ENCODE measurements around the gene CCDC186. TPM values are rescaled to one million over a fixed set of nuclear protein-coding genes. Genes with fewer than 3 reads are reported as not detected.

CCDC186 gene
- total and polyA plus RNA-seq, 2 of the 8 experiments (the other 6 are each of a cell fraction or from before 2014, with no cell fraction given) = 3.0 to 30.3 TPM

DNA sequence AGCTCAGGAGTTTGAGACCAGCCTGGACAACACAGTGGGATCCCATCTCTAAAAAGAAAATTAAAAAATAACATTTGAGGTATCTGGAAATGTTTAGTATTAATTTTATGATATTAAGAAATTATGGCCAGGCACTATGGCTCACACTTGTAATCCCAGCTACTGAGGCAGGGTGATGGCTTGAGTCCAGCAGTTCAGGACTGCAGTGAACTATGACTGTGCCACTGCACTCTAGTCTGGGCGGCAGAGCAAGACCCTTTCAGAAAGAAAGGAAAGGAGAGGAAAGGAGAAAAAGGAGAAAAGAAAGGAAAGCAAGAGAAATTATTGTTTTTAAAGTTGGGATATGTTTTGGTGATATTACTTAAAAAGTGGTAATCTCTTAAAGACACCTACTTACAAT is 2.5 kb upstream of the CCDC186 start:
- CTCF ChIA-PET (ENCODE audit: partially characterized antibody) = no interaction called here
- TF ChIP-seq, protein P1, sequence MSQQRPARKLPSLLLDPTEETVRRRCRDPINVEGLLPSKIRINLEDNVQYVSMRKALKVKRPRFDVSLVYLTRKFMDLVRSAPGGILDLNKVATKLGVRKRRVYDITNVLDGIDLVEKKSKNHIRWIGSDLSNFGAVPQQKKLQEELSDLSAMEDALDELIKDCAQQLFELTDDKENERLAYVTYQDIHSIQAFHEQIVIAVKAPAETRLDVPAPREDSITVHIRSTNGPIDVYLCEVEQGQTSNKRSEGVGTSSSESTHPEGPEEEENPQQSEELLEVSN (IDR thresholded peaks at IDR 0.05) = no peak
- TF ChIP-seq NANOG (IDR thresholded peaks at IDR 0.05; ENCODE audit: insufficient read depth, low read depth, low read length, poor library complexity, severe bottlenecking) (no peak), EP300 (IDR thresholded peaks at IDR 0.05; ENCODE audit: borderline replicate concordance in 1 of 2, low read depth in 2 of 2, low read length in 2 of 2) (no peak), RBBP5 (IDR thresholded peaks at IDR 0.05; ENCODE audit: borderline replicate concordance, low read depth, low read length) (no peak), RNF2 (IDR thresholded peaks at IDR 0.05; ENCODE audit: borderline replicate concordance, low read depth, low read length, missing control alignments, poor library complexity, severe bottlenecking) (no peak), SP2 (IDR thresholded peaks at IDR 0.05; ENCODE audit: low read length) (no peak), GTF2F1 (IDR thresholded peaks at IDR 0.05; ENCODE audit: borderline replicate concordance, low read depth, low read length) (no peak), EGR1 (IDR thresholded peaks at IDR 0.05; ENCODE audit: borderline replicate concordance, low read depth, low read length) (no peak), CBX5 (IDR thresholded peaks at IDR 0.05; ENCODE audit: low read depth, low read length) (no peak), TAF7 (optimal IDR thresholded peaks at IDR 0.05; ENCODE audit: borderline replicate concordance, low read depth, low read length) (no peak), HDAC6 (IDR thresholded peaks at IDR 0.05; ENCODE audit: low read depth, low read length) (no peak), CEBPB (IDR thresholded peaks at IDR 0.05; ENCODE audit: low read depth, low read length) (no peak), SIX5 (IDR thresholded peaks at IDR 0.05; ENCODE audit: low read depth, low read length) (no peak)

More for the DNA sequence above, 2.5 kb upstream of the CCDC186 start:
- H3K27ac ChIP-seq (ENCODE audit: low read depth, low read length) = no peak overlapping the region
- H2AFZ ChIP-seq (ENCODE audit: low read length) = no peak overlapping the region
- peaks cover 0 to 3% (median 0%) of the 10 kb centered on the region in 4 experiments; a peak in 1 of 7 replicates for H3K27me3 ChIP-seq (replicated peaks in 1 of 4; ENCODE audit: control insufficient read depth in 3 of 4, extremely low read depth in 1 of 4, insufficient read depth in 3 of 4, low read length in 3 of 4)
- H3K23ac ChIP-seq (ENCODE audit: insufficient read length) = no peak overlapping the region
- no peak for FAIRE-seq
- H3K4me1 ChIP-seq (replicated peaks in 1 of 4; ENCODE audit: control insufficient read depth in 3 of 4, insufficient read depth in 4 of 4, low read length in 3 of 4) = peaks cover 0 to 7% (median 2%) of the 10 kb centered on the region in 4 experiments; a peak in 3 of 7 replicates
- DNase-seq (ENCODE audit: low read depth in 1 of 2, low spot score in 2 of 2) = no peak
- H3K79me2 ChIP-seq (ENCODE audit: control insufficient read depth in 1 of 2, insufficient read depth in 2 of 2, low read length in 2 of 2) = peaks cover 16 to 22% of the 10 kb centered on the region in 2 experiments
- no peaks in the 10 kb centered on the region for H3K9me3 ChIP-seq (ENCODE audit: insufficient read depth in 2 of 2, low read depth in 1 of 2, low read length in 1 of 2)
- H3K4me2 ChIP-seq (ENCODE audit: insufficient read depth in 1 of 2, low read depth in 2 of 2, low read length in 2 of 2) = no peak overlapping the region
- H3K4me3 ChIP-seq (ENCODE audit: extremely low read depth in 1 of 4, insufficient read depth in 2 of 4, low read depth in 3 of 4, low read length in 4 of 4) = no peak overlapping the region
- no peak overlapping the region for H4K8ac ChIP-seq (ENCODE audit: extremely low read depth, insufficient read depth, low read length)
- H3K56ac ChIP-seq (replicated peaks; ENCODE audit: insufficient read length, low read depth, low read length) = no peak overlapping the region
- H3K9ac ChIP-seq (replicated peaks in 1 of 4; ENCODE audit: extremely low read depth in 1 of 4, low read depth in 3 of 4, low read length in 3 of 4) = no peak overlapping the region
- no peak overlapping the region for H3K14ac ChIP-seq (ENCODE audit: insufficient read length)
- H2AK5ac ChIP-seq (ENCODE audit: low read depth, low read length) = no peak overlapping the region
- H2BK12ac ChIP-seq (ENCODE audit: low read depth, low read length) = no peak overlapping the region
- no peak overlapping the region for H3K18ac ChIP-seq (ENCODE audit: extremely low read depth, low read length)
- WGBS, 2 experiments (ENCODE audit: extremely low coverage in 1 of 2, insufficient coverage in 1 of 2, insufficient read length in 1 of 2, insufficient replicate concordance in 2 of 2, low coverage in 1 of 2, low lambda C conversion rate in 2 of 2, missing lambda C conversion rate in 1 of 2) = 86% methylated on average over 1 of the region's 1 CpG; no CpG with 5 or more reads in 1 of the 2 experiments
- no peaks in the 10 kb centered on the region for H4K20me1 ChIP-seq (replicated peaks in 1 of 2; ENCODE audit: control insufficient read depth in 1 of 2, insufficient read depth in 2 of 2, low read length in 2 of 2)
- H4K5ac ChIP-seq (ENCODE audit: insufficient read length, low read depth, low read length) = no peak overlapping the region
- H3K23me2 ChIP-seq (ENCODE audit: low read depth, low read length) = peaks cover 12% of the 10 kb centered on the region
- no peak overlapping the region for H2BK5ac ChIP-seq (ENCODE audit: low read depth, low read length)
- no peak overlapping the region for H2BK20ac ChIP-seq (ENCODE audit: low read length)
- H3K36me3 ChIP-seq (ENCODE audit: control insufficient read depth in 2 of 4, insufficient read depth in 4 of 4, low read length in 3 of 4) = peaks cover 0 to 2% (median 0%) of the 10 kb centered on the region in 4 experiments; a peak in 1 of 8 replicates
- no peak overlapping the region for H2BK15ac ChIP-seq (ENCODE audit: low read length)
- no peak overlapping the region for H4K91ac ChIP-seq (replicated peaks; ENCODE audit: insufficient read length, low read length)
- POLR2A ChIA-PET (ENCODE audit: partially characterized antibody) = no interaction called here
- H2BK120ac ChIP-seq (replicated peaks; ENCODE audit: low read depth, low read length) = no peak overlapping the region
- no peak overlapping the region for H3K4ac ChIP-seq (replicated peaks; ENCODE audit: insufficient read length, low read depth, low read length)
- no peaks in the 10 kb centered on the region for H3K79me1 ChIP-seq (ENCODE audit: low read depth, low read length)
